Lower lobe of right lung (tissue), 2 donors: ENCODE measurements around the gene TRIM50. TPM values are rescaled to one million over a fixed set of nuclear protein-coding genes. Genes with fewer than 3 reads are reported as not detected.
"Not testable (repeated sequence)": the region's sequence is repeated elsewhere in the genome, so short reads cannot be mapped to it uniquely, and the experiment has no call there.

Experiments used
- ATAC-seq, 2 donors: fragments of 200-7000 bp; cut with Tn5 transposase; one replicate each; pipeline ENCODE4 v1.9.1; 2020 to 2022; ENCODE audit warnings: mild to moderate bottlenecking in 2 of 2, moderate library complexity in 2 of 2
- DNase-seq: peaks from one replicate; pipeline ENCODE4 v3.0.0-alpha.2; 2020
- H3K27ac ChIP-seq: fragments of 200-600 bp; one replicate; pipeline ENCODE4 v1.8.0; 2022
- H3K27me3 ChIP-seq: fragments of 200-600 bp; one replicate; pipeline ENCODE4 v1.8.0; 2022; ENCODE audit warnings: low read depth
- H3K36me3 ChIP-seq: fragments of 200-600 bp; one replicate; pipeline ENCODE4 v1.8.0; 2022; ENCODE audit warnings: mild to moderate bottlenecking
- H3K4me1 ChIP-seq: fragments of 200-600 bp; one replicate; pipeline ENCODE4 v1.8.0; 2022
- H3K4me3 ChIP-seq: fragments of 200-600 bp; one replicate; pipeline ENCODE4 v1.8.0; 2022; ENCODE audit warnings: mild to moderate bottlenecking
- H3K9me3 ChIP-seq: fragments of 200-600 bp; one replicate; pipeline ENCODE4 v1.8.0; 2022
- CTCF ChIP-seq: fragments of 200-600 bp; IDR thresholded peaks from one replicate; pipeline ENCODE4 v1.8.0; 2022; ENCODE audit warnings: antibody characterized with exemption, mild to moderate bottlenecking
- intact Hi-C: fragments of 100-400 bp; cut with DNase I; formaldehyde crosslinking; loops from one replicate; pipeline ENCODE4 v1.11.0; 2022
- total RNA-seq: library from RNA; stranded (reverse); fragmentation: NEBNext Ultra II Directional; extraction: Animal tissue kit (Norgen Biotek cat#: 25700); gene quantifications from one replicate; pipeline ENCODE4 v1.2.1, GENCODE V29; 2021
- donor health status: DM: no; HTN: yes; CAD: no; lungs with severe emphysema.

TRIM50 gene
- total RNA-seq, 1 donor from 2014 or later: not detected

- no peak for TF ChIP-seq CTCF
- intact Hi-C loops: no loop called here
- H3K27me3 ChIP-seq: no peaks in the 10 kb centered on the region
These were observed 39.1 kb upstream of the TRIM50 start for GRCh38 chr7:73366990-73367389.

GRCh38 chr7:73366127-73366526 lies 38.2 kb upstream of the TRIM50 start:
- H3K9me3 ChIP-seq: no peaks in the 10 kb centered on the region
- no peaks in the 10 kb centered on the region for H3K27me3 ChIP-seq
- no peak overlapping the region for H3K27ac ChIP-seq
- intact Hi-C loops: no loop called here
- H3K36me3 ChIP-seq: no peaks in the 10 kb centered on the region
- no peak for TF ChIP-seq CTCF
- ATAC-seq (no peak), DNase-seq (no peak)
- H3K4me3 ChIP-seq: no peak overlapping the region
- H3K4me1 ChIP-seq: no peaks in the 10 kb centered on the region

More at GRCh38 chr7:73366990-73367389, 39.1 kb upstream of the TRIM50 start:
- DNase-seq (no peak), ATAC-seq (no peak)
- H3K4me1 ChIP-seq: no peaks in the 10 kb centered on the region
- no peaks in the 10 kb centered on the region for H3K9me3 ChIP-seq
- H3K4me3 ChIP-seq: no peak overlapping the region
- H3K27ac ChIP-seq: no peak overlapping the region
- no peaks in the 10 kb centered on the region for H3K36me3 ChIP-seq

- Histone ChIP-seq H3K9me3 (no peaks in the 10 kb centered on the region), H3K27ac (no peak overlapping the region), H3K4me1 (no peaks in the 10 kb centered on the region), H3K27me3 (no peaks in the 10 kb centered on the region), H3K36me3 (no peaks in the 10 kb centered on the region), H3K4me3 (no peak overlapping the region)
- DNase-seq (no peak), ATAC-seq (peak in 1 of 2 donors; percentile 17)
- intact Hi-C loops: no loop called here
- TF ChIP-seq CTCF: no peak
These were observed 36.3 kb upstream of the TRIM50 start for GRCh38 chr7:73364006-73364728.

GRCh38 chr7:73363225-73364005 lies 35.5 kb upstream of the TRIM50 start:
- TF ChIP-seq CTCF: no peak
- ATAC-seq (peak in 1 of 2 donors; percentile 6), DNase-seq (no peak)
- intact Hi-C loops: no loop called here
- Histone ChIP-seq H3K27ac (no peak overlapping the region), H3K4me3 (no peak overlapping the region), H3K9me3 (no peaks in the 10 kb centered on the region), H3K27me3 (no peaks in the 10 kb centered on the region), H3K36me3 (no peaks in the 10 kb centered on the region), H3K4me1 (peaks cover 3% of the 10 kb centered on the region)

- H3K4me3 ChIP-seq, DNase-seq, H3K36me3 ChIP-seq, intact Hi-C loops, H3K9me3 ChIP-seq, H3K27me3 ChIP-seq, ATAC-seq, H3K27ac ChIP-seq: not testable (repeated sequence)
- peaks cover 10% of the 10 kb centered on the region for H3K4me1 ChIP-seq
These were observed 32.7 kb upstream of the TRIM50 start for GRCh38 chr7:73360590-73360989.
